ENCODE measurements around the gene EXOC3L4. TPM values are rescaled to one million over a fixed set of nuclear protein-coding genes. Genes with fewer than 3 reads are reported as not detected.
A peak's percentile ranks its signal among the peaks of the same experiment; 100 is the strongest.

The EXOC3L4 gene
- total RNA-seq, 1 experiment from 2014 or later = 1.4 TPM

DNA sequence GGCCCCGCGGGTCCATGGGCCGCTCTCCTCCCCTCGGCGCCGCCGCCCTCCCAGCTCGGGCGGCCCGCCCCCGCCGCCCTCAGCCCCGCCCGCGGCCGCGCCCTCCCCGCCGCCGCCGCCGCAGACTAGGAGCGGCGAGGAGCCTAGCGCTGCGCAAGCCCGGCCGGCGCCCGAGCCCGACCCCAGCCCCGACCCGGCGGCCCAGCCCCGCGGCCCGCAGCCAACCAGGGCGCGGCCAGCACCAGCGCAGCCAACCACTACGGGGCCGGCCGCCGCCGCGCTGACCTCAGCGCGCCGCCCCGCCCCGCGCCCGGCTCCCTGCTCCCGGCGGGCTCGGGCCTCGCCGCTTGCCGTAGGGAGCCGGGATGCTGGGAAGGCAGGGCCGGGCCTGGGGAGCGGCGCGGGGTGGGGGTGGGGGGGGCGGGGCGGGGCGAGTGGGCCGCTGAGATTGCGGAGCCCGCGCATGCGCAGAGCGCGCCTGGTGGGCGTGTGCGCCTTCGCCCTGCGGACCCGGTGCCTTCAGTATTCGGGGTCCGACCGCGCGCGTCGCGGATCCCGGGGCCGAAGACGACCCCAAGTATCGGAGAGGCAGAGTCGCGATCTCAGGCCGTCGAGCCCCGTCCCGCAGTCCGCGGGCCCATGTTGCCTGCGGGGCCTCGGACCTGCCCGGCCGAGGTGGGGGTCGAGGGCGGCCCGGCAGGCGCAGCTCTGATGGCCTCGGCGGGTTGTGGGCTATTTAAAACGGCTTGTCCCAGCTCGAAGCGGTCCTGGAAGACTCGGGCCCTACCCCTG is 37.0 kb upstream of the EXOC3L4 start, which contains the start of gene CDC42BPB:
CDC42BPB (minus strand) TSS at position 178 of the 792 bp plus-strand sequence. CDS start 376 bp downstream, outside the sequence.
- ATAC-seq = peak; percentile 90
- no peaks in the 10 kb centered on the region for H3K9me2 ChIP-seq (replicated peaks; ENCODE audit: low read length)

DNA sequence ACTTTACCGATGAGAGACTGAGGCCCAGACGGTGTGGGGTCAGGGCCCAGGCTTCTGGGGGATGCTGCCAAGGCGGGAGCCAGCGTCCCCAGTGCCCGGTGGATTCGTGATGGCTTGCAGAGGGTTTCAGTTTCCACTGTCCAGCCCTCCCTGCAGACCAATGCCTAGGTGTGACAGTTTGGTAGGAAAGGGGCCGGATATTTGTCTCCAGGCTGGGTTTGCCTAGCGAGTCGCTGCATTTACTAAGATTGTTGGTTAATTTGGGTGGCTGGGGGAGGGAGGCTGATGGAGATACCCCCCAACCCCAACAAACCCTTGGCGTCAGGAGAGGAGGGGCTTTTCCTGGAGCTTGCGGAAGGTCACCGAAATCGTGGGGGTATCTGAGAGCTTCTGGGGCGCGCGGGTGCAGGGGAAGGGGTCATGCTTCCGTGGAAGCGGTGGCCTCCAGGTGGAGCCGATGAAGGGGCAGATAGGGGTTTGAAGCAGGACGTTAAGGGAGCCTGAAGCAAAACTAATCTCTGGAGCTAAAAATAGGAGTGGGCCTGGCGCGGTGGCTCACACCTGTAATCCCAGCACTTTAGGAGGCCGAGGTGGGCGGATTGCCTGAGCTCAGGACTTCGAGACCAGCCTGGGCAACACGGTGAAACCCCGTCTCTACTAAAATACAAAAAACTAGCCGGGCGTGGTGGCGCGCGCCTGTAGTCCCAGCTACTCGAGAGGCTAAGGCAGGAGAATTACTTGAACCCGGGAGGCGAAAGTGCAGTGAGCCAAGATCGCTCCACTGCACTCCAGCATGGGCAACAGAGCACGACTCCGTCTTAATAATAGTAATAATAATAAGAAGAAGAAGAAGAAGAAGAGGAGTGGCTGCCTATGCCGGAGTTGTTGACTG is 36.1 kb upstream of the EXOC3L4 start:
- DNase-seq (peak; percentile 13), ATAC-seq (0 out of 2 replicates have a peak, but pooled peaks have one; percentile 1)
- H4K20me1 ChIP-seq (ENCODE audit: low read length) = peaks cover 19% of the 10 kb centered on the region
- no peaks in the 10 kb centered on the region for H3F3A ChIP-seq (ENCODE audit: low read length, unreplicated experiment)
- CTCF ChIA-PET = no interaction called here
- peaks cover 57% of the 10 kb centered on the region for H3K79me2 ChIP-seq (ENCODE audit: low read length)
- peak overlapping the region; percentile 97 for H2AFZ ChIP-seq (ENCODE audit: low read length)
- H3K9ac ChIP-seq (ENCODE audit: low read length) = peak overlapping the region; percentile 92
- H3K27ac ChIP-seq (ENCODE audit: low read length) = peak overlapping the region; percentile 47
- BruUV-seq (replicated peaks) = TSS peak; percentile 45
- H3K4me2 ChIP-seq (ENCODE audit: low read length) = peak overlapping the region; percentile 100
- peaks cover 20% of the 10 kb centered on the region; the same call in 1 of the 2 replicates for H3K4me1 ChIP-seq (ENCODE audit: insufficient read depth, low read length)
- no peaks in the 10 kb centered on the region for H3K27me3 ChIP-seq (ENCODE audit: low read length)
- no peaks in the 10 kb centered on the region for H3K9me3 ChIP-seq (ENCODE audit: low read length)
- no peaks in the 10 kb centered on the region for H3K9me2 ChIP-seq (replicated peaks; ENCODE audit: low read length)
- intact Hi-C loops (cut with micrococcal nuclease) = no loop called here
- POLR2A ChIA-PET (ENCODE audit: unreplicated experiment) = no interaction called here
- peak overlapping the region; percentile 97 for H3K4me3 ChIP-seq (ENCODE audit: low read length)
- H3K36me3 ChIP-seq (ENCODE audit: low read depth, low read length) = no peaks in the 10 kb centered on the region
- TF ChIP-seq EZH2 (IDR thresholded peaks at IDR 0.05; ENCODE audit: low read length, unreplicated experiment) = no peak
- no peak for TF ChIP-seq EZH2phosphoT487 (IDR thresholded peaks at IDR 0.05; ENCODE audit: borderline replicate concordance, low read length)
- TF ChIP-seq, protein P1, sequence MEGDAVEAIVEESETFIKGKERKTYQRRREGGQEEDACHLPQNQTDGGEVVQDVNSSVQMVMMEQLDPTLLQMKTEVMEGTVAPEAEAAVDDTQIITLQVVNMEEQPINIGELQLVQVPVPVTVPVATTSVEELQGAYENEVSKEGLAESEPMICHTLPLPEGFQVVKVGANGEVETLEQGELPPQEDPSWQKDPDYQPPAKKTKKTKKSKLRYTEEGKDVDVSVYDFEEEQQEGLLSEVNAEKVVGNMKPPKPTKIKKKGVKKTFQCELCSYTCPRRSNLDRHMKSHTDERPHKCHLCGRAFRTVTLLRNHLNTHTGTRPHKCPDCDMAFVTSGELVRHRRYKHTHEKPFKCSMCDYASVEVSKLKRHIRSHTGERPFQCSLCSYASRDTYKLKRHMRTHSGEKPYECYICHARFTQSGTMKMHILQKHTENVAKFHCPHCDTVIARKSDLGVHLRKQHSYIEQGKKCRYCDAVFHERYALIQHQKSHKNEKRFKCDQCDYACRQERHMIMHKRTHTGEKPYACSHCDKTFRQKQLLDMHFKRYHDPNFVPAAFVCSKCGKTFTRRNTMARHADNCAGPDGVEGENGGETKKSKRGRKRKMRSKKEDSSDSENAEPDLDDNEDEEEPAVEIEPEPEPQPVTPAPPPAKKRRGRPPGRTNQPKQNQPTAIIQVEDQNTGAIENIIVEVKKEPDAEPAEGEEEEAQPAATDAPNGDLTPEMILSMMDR (conservative IDR thresholded peaks at IDR 0.05; ENCODE audit: low read depth, low read length) = no peak

More for the DNA sequence above, 37.0 kb upstream of the EXOC3L4 start, which contains the start of gene CDC42BPB:
- no peaks in the 10 kb centered on the region for H3F3A ChIP-seq (ENCODE audit: low read length, unreplicated experiment)
- no peaks in the 10 kb centered on the region for H3K27me3 ChIP-seq (ENCODE audit: low read length)
- peak within 1 kb of the TSS; percentile 97 for H3K4me3 ChIP-seq (ENCODE audit: low read length)
- H2AFZ ChIP-seq (ENCODE audit: low read length) = peak within 1 kb of the TSS; percentile 97
- CTCF ChIA-PET = interaction anchor here (0.6 kb wide), 1 partner anchor 17 kb away, joined by 3 read pairs; no protein-coding TSS in a partner anchor
- no TSS peak for BruUV-seq (replicated peaks)
- peak within 1 kb of the TSS; percentile 92 for H3K9ac ChIP-seq (ENCODE audit: low read length)
- H4K20me1 ChIP-seq (ENCODE audit: low read length) = peaks cover 23% of the 10 kb centered on the region
- H3K9me3 ChIP-seq (ENCODE audit: low read length) = no peaks in the 10 kb centered on the region
- intact Hi-C loops (cut with micrococcal nuclease) = loop anchor here (2.0 kb wide), 1 partner anchor 27 kb away; no protein-coding TSS in a partner anchor
- H3K4me1 ChIP-seq (ENCODE audit: insufficient read depth, low read length) = peaks cover 20% of the 10 kb centered on the region; the same call in 1 of the 2 replicates
- no peaks in the 10 kb centered on the region for H3K36me3 ChIP-seq (ENCODE audit: low read depth, low read length)
- H3K27ac ChIP-seq (ENCODE audit: low read length) = peak within 1 kb of the TSS; percentile 47
- no peak for TF ChIP-seq EZH2phosphoT487 (IDR thresholded peaks at IDR 0.05; ENCODE audit: borderline replicate concordance, low read length)
- TF ChIP-seq, protein P1 (conservative IDR thresholded peaks at IDR 0.05; ENCODE audit: low read depth, low read length) = no peak
- no peak for TF ChIP-seq EZH2 (IDR thresholded peaks at IDR 0.05; ENCODE audit: low read length, unreplicated experiment)
- DNase-seq = peak; percentile 95
- H3K79me2 ChIP-seq (ENCODE audit: low read length) = peaks cover 66% of the 10 kb centered on the region
- POLR2A ChIA-PET (ENCODE audit: unreplicated experiment) = interaction anchor here (0.5 to 0.7 kb wide), 2 partner anchors 14 to 26 kb away, joined by 3 to 4 read pairs; no protein-coding TSS in a partner anchor
- H3K4me2 ChIP-seq (ENCODE audit: low read length) = peak within 1 kb of the TSS; percentile 100
